ENCODE results near the gene MCM5.
"Not testable (repeated sequence)": the region's sequence is repeated elsewhere in the genome, so short reads cannot be mapped to it uniquely, and the experiment has no call there.

The MCM5 gene

DNA sequence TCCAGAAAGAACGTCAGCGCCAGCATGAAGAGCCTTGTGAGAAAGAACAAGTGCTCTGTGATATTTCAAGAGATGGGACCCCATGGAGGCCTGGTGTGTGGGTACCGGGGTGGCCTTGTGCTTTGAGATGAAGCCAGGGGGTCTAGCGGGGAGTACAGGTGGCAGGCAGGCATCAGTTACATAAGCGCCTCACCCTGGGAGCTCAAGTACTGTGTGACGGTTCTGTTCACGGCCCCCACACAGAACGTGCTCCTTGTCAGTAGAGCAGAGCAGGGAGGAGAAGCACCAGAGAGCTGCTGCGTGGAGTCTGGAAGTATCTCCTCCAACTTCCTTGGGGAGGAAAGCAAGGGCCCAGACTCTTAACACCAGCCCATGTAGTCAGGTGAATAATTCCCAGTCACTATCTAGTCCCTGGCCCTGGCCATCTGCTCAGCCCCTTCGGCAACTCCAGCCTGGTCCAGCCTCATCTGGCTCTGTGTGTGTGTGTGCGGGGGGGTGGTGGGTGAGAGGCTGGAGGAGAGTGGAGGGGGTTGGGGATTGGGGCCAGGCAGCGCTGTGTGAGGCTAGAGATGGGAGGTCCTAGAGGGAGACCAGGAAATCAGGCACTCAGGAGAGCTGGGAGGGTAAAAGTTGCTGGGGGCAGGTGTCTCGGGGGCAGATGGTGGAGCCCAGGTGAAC lies 32.4 kb downstream of the MCM5 start:
- no peak for DNase-seq

DNA sequence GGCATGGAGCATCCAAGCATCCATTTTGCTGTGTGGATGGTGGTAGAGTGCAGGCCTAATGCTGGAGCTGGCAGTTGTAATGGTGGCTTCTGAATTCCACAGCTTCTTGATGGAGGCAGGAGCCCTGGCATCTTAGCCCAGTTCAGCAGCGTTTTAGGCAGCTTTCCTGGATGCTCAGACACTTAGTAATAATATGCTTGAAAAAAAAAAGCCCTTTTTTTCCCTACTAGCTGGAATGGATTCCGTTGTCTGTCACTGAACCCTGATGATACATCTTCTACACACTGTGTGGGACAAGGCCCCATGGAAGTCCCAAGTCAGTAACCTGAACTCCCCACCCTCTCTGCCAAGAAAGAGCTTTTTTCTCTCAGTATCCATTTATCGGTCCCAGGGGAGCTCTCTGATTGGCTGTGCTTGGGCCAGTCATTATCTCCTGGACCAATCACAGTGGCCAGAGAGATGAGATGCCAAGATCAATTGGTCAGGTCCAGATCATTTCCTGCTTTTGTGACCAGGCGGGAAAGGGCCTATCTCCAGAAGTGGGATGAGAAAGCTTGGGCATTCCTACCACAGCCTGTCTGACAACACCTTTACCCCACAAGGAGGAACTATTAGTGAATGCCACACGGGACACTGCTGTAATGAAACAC lies 34.2 kb downstream of the MCM5 start:
- DNase-seq: no peak

DNA sequence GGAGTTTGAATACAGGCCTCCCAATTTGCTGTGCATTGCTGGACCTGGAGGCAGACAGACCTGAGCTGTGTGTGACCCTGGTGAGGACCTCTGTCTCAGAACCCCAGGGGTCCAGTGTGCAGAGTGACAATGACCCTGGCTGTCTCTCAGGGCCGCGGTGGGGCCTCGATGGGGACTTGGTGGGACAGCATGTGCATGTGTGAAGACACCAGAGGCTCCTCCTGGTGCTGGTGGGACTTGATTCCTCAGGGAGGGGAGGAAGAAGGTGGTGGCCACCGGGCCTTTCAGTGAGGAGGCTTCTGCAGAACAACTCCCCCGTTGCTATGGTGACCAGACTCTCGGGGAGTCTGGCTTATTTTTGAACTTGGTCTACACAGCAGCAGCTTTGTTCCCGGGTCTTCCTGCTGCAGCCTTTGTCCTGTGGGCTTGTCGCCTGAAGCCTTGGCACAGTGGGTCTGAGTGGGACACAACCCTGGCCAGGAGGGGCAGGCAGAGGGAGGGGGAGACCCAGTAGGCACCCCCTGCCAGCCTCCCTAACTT lies 35.3 kb downstream of the MCM5 start:
- no peak for DNase-seq

DNA sequence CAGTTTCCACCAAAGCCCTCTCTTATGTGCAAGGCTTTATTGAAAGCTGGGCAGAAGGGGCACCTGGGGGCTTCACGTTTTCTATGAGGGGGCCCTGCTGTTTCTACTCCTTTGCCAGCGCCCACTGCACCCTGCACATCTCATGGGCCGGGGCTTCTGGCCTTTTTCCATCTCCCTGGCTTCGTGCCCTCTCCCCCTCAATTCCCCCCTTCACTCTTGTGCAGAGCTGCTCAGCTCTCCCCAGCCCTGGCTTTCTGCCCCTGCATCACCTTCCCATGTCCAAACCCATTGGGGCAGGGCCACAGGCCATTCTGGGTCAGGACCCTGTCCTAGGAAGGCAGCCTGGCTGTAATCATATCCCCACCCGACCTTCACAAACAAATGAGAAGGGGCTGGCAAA lies 36.5 kb downstream of the MCM5 start:
- DNase-seq: no peak

DNA sequence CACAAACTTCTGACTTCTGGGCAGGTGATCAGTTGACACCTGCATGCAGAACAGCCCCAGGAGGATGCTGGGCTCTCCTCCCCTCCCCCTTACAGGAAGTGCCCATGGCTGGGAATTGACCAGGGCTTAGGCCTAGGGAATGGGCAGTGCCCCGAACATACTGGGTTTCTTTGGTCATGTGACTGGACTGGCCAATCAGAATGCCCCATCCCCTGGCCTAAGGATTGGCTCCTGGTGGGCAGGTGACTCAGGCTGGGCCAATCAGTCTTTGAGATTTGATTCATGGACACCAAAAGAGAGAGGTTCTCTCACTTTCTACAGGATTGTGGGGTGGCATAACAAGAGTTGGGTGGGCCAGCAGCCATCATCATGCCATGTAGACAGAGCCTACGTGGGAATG lies 37.1 kb downstream of the MCM5 start:
- DNase-seq: no peak

DNA sequence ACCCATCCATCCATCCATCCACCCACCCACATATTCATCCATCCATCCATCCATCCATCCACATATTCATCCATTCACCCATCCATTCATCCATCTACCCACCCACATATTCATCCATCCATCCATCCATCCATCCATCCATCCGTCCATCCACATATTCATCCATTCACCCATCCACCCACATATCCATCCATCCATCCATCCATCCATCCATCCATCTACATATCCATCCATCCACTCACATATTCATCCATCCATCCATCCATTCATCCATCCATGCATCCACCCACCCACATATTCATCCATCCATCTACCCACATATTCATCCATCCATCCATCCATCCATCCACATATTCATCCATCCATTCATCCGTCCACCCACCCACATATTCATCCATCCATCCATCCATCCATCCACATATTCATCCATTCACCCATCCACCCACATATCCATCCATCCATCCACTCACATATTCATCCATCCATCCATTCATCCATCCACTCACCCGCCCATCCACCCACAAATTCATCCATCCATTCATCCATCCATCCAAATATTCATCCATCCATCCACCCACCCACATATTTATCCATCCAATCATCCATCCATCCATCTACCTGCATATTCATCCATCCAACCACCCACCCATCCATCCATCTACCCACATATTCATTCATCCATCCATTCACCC lies 38.9 kb downstream of the MCM5 start:
- not testable (repeated sequence) for DNase-seq

DNA sequence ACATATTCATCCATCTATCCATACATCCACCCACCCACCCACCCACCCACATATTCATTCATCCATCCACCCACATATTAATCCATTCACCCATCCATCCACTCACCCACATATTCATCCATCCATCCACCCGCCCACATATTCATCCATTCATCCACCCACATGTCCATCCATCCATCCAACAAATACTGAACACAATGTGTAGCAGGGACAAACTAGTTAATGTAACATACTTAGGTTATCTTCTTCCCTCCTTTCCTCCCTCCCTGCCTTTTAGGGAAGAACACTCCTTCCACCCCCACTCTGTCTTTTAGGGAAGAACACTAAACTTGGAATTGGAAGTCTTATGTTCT lies 39.4 kb downstream of the MCM5 start:
- no peak for DNase-seq

DNA sequence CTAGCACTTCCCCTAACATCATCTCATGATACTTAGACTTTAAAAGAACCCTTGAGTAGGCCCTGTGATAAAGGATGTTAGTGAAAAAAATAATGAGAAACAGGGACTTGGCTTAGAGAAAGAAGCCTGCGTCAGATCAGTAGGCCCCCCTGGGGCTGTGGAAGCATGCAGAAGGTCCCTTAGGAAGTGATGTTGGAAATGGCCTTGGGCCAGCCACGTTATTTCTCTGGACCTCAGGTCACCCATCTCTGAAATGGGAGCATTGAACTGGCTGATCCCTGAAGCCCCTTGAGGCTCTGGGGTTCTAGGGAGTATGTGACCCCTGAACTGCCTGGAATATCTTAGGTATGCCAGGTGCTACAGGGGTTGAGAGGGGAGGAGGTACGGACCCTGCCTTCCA lies 40.2 kb downstream of the MCM5 start:
- DNase-seq: no peak

DNA sequence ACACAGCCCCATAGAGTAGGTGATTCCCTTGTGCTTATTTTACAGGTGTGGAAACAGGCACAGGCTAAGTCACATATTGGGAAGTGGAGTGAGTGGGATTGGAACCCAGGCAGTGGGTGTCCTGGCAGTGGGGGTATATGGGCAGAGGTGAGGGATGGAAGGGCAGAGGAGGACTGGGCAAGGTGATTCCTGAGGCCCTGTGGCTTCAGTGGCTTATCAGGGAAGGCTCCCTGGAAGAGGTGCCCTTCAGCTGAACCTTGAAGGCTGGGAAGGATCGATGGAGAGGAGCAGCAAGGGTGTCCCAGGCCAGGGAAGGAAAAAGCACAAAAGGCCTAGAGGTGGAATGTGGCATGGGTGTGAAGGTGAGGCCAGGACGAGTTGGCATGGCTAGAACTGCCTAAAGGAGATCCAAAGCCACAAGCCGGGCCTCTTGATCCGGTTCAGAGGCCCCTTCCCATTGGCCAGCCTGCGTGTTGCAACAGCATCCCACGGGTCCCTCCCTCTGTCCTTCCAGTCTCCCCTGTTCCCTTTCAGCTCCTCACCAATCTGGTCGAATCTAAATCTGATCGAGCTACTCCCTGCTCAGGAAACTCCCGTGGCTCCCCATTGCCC lies 41.7 kb downstream of the MCM5 start:
- no peak for DNase-seq

DNA sequence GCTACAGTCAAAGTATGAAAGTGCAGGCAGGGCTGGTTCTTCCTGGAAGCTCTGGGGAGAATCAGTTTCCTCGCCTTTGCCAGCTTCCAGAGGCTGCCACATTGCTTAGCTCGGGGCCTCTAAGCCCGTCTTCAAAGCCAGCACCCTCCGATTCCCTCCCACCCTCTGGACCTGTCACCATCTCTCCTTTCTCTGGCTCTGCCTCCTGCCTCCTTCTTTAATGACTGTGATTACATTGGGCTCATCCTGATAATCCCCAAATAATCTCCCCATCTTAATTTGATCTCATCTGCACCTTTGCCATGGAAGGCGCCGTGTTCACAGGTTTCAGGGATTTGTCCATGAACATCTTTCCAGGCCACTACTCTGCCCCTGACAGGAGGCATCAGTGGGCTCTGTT lies 42.5 kb downstream of the MCM5 start:
- no peak for DNase-seq

DNA sequence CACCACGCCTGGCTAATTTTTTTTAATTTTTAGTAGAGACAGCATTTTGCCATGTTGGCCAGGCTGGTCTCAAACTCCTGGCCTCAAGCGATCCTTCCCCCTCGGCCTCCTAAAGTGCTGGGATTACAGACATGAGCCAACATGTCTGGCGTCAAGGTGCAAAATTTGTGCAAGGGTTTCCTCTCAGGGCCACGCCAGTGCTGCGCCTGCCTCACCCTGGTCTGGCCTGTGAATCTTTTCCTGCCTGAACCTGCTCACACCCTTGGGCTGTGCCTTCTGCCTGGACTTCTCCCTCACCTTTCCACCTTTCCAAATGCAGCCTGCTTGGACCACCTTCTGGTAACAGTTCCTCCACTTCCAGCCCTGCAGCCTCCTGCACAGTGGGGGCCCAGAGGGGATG lies 43.4 kb downstream of the MCM5 start:
- no peak for DNase-seq

DNA sequence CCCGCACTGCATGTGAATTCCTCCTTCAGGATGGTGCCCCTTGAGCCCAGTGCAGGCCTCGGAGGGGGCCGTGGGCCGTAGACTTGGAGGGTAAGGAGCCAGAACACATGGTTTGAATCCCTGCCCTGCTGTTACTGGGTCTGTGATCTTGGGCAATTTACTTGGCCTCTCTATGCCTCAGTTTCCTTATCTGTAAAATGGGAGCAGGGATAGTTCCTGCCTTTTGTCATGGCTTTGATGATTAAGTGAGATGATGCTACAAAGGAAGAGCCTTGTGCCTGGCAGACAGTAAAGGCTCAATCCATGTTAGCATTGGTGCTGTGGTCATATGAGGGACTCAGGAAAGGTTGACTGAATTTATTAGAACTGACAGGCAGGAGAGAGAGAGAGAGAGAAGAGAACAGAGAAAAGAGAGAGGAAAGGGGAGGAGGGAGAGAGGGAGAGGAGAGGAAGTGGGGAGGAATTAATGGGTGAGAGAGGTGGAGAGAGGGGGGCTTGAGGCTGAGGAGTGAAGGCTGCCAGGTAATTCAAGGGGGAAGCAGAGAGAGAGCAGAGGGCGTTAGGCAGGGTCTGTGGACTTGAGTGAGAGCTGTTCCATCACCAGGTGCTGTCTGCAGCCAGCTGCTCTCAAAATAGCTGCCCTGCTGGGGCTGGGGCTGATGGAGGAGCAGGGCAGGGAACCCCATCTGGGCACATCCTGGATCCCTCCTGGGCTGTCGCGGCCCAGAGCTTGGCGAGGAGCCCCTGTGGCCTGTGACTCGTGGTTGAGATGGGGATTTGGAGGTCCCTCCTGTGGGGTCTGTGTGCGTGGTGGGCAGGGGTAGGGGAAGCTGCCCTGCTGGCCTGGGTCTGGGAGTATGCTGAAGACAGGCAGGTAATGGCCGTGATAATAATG lies 44.1 kb downstream of the MCM5 start:
- no peak for DNase-seq

DNA sequence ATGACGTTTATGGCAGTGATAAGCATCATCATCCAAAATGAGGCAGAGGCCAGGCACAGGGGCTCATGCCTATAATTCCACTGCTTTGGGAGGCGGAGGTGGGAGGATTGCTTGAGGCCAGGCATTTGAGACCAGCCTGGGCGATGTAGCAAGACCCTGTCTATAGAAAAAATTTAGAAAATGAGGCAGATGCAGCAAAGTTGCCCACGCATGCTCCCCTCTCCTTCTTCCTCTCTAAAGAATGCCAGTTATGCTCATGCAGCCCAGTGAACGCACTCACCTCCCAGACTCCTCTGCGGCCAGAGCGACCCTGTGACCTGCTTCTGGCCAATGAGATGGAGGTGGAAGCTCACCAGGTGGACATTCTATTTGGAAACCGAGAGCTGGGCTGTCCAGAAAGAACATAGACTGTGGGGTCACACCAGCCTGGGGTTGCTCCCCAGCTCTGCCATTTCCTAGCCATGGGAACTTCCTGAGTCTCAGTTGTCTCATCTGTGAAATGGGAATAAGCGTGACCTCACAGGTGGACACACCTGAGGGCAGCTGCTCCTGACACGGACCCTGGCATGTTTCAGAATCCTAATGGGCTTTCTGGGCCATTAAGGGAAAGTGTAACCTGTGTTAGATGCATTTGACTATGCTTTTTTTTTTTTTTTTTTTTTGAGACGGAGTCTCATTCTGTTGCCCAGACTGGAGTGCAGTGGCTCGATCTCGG lies 44.9 kb downstream of the MCM5 start:
- no peak for DNase-seq

DNA sequence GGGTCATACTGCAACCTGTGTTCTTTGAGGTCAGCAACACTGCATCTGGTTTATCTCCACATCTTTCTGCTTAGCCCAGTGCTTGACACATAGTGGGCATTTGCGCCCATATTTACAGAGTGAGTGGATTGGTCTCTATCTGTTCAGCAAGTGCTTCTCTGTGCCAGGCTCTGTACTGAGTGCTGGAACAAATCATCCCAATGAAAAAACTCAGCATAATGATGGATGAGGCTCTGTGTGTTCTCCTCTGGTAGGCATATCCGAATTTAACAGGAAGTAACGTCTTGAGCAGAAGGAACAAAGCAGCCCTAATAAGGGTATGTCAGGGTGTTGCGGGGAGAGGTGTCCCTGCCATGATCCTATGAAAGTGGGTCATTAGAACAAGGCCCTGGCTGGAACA lies 46.0 kb downstream of the MCM5 start:
- DNase-seq: no peak

DNA sequence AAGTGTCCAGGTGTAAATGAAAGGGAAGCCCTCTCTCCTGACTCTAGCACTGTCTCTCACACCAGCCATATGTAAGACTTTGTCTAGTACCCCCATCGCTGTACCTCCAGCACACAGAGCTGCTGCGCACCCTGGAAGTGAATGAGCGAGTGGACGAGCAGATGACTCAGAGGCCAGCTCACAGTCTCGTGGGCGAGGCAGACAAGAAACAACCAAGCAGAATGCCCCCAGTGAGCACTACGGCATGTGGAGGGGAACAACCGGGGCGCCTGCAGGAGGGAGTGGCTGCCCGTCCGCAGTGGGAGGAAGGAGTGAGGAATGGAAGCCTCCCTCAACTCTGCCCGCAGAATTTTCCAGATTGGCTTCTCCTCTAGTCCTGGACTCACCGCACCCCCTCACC lies 46.4 kb downstream of the MCM5 start:
- DNase-seq: no peak

DNA sequence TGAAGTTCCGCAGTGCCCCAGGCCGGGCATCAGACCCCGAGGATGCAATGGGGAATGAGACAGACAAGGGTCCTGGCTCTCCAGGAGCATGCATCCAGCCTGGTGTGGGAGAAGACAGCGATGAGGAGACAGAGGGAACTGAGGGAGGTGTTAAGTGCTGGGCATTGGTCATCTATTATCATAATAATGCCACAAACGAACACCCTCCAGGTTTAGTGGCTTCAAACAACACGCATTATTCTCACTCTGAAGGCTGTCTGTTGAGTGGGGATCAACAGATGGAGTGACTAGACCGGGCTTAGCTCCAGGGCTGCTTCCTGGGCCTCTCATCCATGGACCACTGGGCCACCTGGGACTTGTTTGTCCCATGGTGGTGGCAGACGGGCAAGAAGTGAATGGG lies 48.6 kb downstream of the MCM5 start:
- DNase-seq: no peak

DNA sequence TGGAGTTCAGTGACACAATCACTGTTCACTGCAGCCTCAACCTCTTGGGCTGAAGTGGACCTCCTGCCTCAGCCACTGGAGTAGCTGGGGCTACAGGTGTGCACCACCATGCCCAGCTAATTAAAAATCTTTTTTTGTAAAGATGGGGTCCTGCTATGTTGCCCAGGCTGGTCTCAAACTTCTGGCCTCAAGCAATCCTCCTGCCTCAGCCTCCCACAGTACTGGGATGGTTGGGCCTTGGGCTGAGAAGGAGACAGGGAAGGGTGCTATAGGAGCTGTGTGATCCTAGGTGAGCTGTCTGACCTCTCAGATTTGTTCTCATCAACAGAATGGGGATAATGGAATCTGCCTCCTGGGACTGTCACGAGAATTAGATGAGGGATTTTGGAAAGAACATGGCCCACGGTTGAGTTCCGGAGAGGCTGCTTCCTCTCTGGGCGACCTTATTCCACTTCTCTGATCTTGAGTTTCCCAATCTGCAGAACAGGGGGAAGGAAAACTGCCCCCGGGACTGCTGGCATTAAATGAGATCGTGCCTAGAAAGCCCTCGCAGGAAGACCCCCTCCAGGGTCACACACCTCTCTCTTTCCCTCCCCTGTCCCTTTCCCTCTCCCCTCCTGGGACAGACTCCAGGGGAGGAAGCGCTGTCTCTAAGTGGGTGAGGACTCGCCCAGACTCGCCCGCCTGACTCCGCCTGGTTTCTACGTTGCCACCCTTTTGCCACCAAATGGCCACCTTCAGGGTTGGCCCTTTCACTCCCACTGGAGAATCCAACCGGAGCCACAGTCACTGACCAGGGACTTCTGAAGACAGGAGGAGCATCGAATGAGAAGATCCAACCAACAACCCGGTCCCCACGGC lies 50.1 kb downstream of the MCM5 start:
- DNase-seq: no peak

DNA sequence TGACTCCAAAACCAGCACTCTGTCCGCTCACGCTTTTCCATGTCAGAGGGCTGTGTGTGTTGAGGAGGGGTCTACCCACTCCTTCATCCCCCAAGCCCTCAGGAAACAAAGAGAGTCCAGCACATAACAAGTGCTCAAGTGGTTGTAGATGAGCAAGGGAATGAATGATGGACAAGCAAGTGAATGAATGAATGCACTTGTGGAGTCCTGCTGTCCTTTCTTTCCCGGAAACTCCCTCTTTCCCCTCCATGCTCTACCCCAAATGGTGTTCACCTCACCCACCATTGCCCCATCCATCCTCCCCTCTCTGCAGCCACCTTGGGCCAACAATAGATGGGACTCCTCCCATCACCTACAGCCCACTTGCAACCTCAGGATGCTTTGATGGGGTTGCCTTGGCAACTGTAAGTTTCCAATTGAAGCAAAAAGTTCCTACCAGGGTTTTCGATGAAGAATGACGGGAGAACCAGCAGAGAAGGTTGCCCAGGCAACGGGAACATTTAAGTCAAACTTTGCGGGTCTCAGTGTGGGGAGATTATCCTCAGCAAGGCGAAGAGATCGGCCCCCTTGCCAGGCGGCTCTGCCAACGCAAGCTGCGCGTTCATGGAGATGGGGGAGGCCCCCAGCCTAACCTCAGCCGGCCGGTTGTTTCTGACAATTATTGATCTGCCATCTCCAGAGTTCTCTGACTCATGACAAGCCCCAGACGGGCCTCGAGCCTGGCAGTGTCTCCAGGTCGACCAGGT lies 51.1 kb downstream of the MCM5 start:
- no peak for DNase-seq

DNA sequence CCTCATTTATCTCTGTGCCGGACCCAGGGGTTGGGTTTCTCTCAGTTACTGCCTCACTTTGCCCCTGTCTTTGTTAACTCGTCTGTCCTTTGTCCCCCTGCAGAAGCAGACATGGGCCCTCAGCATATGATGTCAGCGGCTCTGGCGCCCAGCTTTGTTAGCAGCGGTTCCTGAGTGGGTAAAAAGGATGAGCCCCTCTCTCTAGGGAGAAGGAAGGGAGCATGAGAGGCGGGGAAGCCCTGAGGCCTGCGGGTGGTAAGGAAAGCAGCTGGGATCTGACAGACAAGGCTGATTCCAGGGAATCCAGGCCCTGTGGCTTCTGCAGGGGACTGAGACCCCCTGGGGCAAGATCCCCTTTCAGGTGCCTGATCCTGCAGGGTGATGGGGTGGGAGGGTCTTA lies 51.7 kb downstream of the MCM5 start:
- DNase-seq: no peak

DNA sequence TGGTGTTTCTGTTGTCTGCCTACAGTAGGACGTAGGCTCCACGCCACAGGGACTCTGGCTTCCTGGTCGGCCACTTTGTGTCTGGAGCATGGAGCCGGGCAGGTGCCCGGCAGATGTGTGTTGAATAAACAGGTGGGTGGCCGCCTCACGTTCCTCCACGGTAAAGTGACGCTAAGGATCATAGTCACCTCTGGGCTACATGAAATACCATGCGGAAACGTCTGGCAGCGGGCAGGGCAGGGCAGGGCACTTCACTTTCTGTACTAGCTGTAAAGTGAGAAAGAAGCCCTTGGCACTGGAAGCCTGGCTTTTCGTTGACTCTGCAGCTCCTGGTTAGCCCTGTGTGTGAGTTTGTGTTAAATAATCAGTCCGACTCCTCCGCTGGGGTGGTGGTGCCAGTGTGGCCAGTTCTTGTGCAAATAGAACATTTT lies 52.4 kb downstream of the MCM5 start:
- no peak for DNase-seq

All from right kidney (tissue), 1 donor.